ENCODE data around the gene LCN6.

DNA sequence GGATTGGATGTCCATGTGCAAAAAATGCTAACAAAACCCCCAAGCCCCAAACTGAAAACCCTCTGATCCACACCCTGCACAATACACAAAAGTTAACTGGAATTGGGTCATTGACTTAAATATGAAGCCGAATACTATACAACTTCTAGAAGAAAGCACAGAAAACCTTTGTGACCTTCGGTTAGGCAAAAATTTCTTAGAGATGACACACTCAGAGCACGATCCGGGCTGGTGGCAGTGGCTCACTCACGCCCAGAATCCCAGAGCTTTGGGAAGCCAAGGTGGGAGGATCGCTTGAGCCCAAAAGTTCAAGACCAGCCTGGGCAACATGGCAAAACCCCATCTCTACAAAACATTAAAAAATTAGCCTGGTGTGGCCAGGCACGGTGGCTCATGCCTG is 37.8 kb downstream of the LCN6 start:
- TF ChIP-seq POLR2AphosphoS5 (IDR thresholded peaks at IDR 0.05; ENCODE audit: borderline replicate concordance, low read depth, low read length) (no peak), EZH2 (IDR thresholded peaks at IDR 0.05) (no peak)
